Tibial nerve (tissue), 4 donors: ENCODE measurements around the gene MRPL23. TPM values are rescaled to one million over a fixed set of nuclear protein-coding genes. Genes with fewer than 3 reads are reported as not detected.

Experiments
- DNase-seq, 2 donors: peaks; one replicate each; pipeline ENCODE4 v3.0.0-alpha.2; 2019; ENCODE audit warnings: low spot score in 2 of 2
- H3K27ac ChIP-seq, 4 donors: fragments of 200-600 bp; sonication (generic) in 3 of 4; one replicate each; pipeline ENCODE4 v1.5.1; 2017 to 2019; ENCODE audit warnings: mild to moderate bottlenecking in 1 of 4
- H3K27me3 ChIP-seq, 2 donors: fragments of 200-600 bp; sonication (generic) in 1 of 2; one replicate each; pipeline versions ENCODE4 v1.5.1 to v1.6.0; 2017 to 2019
- H3K36me3 ChIP-seq, 3 donors: fragments of 200-600 bp; sonication (generic); one replicate each; pipeline ENCODE4 v1.5.1; 2018 to 2019
- H3K4me1 ChIP-seq, 4 donors: fragments of 200-600 bp; sonication (generic) in 3 of 4; one replicate each; pipeline ENCODE4 v1.5.1; 2017 to 2019
- H3K4me3 ChIP-seq, 4 donors: fragments of 200-600 bp; sonication (generic) in 3 of 4; one replicate each; pipeline ENCODE4 v1.5.1; 2017 to 2019; ENCODE audit warnings: mild to moderate bottlenecking in 1 of 4, moderate library complexity in 1 of 4
- H3K9me3 ChIP-seq, 4 donors: fragments of 200-600 bp; sonication (generic) in 3 of 4; one replicate each; pipeline ENCODE4 v1.5.1; 2017 to 2019
- EP300 ChIP-seq, 2 donors: sonication (generic); formaldehyde crosslinking; IDR thresholded peaks; one replicate each; pipeline ENCODE4 v1.6.1; 2017; ENCODE audit warnings: antibody characterized with exemption in 2 of 2, mild to moderate bottlenecking in 1 of 2
- POLR2A ChIP-seq, 2 donors: fragments of 450-650 bp; IDR thresholded peaks; one replicate each; pipeline ENCODE4 v1.6.1; 2017; ENCODE audit warnings: antibody characterized with exemption in 2 of 2, mild to moderate bottlenecking in 2 of 2, moderate library complexity in 2 of 2
- WGBS, 2 donors: methylation state at CpG; one replicate each; pipeline ENCODE4 v1.1.5; 2018; 5-methylcytosine and 5-hydroxymethylcytosine counted together
- total RNA-seq, 4 donors: library from RNA; depleted of rRNA; stranded (reverse); fragments of >200 nt; gene quantifications; one replicate each; pipeline ENCODE4 v1.1.0, GENCODE V29; 2016
- TF ChIP-seq, protein P1 (sequence below), 5 experiments: fragments of 200-600 bp in 3 of 5; fragments of 450-650 bp in 2 of 5; sonication (generic) in 3 of 5; IDR thresholded peaks; one replicate each; pipeline ENCODE4 v1.5.1; 2016 to 2019; ENCODE audit warnings: antibody characterized with exemption in 5 of 5, mild to moderate bottlenecking in 3 of 5, moderate library complexity in 2 of 5

Gene MRPL23
- total RNA-seq, 4 donors from 2014 or later = 81.9 to 139 (median 136) TPM

DNA sequence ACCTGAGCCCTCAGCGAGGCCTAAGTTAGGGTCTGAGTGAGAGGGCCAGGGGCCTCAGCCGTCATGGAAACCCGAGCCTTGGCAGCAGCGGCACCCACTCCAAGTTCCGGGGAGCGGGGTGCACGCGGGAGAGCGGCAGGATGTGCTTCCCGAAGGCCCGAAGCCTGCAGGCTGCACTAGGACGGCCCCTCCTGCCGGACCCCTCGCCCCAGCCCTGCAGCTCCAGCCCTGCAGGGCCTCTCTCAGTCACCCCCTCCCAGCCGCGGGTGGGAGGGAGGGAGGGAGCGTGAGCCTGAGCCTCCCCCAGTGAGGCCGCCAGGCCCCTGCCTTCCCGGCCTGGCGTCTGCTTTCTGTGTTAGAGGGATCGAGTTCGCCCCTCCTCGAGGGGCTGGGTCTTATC is 22.6 kb downstream of the MRPL23 start:
- Histone ChIP-seq H3K36me3 (no peaks in the 10 kb centered on the region), H3K4me1 (no peaks in the 10 kb centered on the region), H3K9me3 (no peaks in the 10 kb centered on the region), H3K27me3 (no peaks in the 10 kb centered on the region), H3K4me3 (no peak overlapping the region), H3K27ac (no peak overlapping the region)
- WGBS, 2 donors = no CpG with 5 or more reads among the region's 23 CpGs
- DNase-seq = no peak
- TF ChIP-seq POLR2A (IDR thresholded peaks at IDR 0.05) (no peak), EP300 (IDR thresholded peaks at IDR 0.05) (no peak)
- TF ChIP-seq, protein P1, sequence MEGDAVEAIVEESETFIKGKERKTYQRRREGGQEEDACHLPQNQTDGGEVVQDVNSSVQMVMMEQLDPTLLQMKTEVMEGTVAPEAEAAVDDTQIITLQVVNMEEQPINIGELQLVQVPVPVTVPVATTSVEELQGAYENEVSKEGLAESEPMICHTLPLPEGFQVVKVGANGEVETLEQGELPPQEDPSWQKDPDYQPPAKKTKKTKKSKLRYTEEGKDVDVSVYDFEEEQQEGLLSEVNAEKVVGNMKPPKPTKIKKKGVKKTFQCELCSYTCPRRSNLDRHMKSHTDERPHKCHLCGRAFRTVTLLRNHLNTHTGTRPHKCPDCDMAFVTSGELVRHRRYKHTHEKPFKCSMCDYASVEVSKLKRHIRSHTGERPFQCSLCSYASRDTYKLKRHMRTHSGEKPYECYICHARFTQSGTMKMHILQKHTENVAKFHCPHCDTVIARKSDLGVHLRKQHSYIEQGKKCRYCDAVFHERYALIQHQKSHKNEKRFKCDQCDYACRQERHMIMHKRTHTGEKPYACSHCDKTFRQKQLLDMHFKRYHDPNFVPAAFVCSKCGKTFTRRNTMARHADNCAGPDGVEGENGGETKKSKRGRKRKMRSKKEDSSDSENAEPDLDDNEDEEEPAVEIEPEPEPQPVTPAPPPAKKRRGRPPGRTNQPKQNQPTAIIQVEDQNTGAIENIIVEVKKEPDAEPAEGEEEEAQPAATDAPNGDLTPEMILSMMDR (IDR thresholded peaks at IDR 0.05) = no peak

DNA sequence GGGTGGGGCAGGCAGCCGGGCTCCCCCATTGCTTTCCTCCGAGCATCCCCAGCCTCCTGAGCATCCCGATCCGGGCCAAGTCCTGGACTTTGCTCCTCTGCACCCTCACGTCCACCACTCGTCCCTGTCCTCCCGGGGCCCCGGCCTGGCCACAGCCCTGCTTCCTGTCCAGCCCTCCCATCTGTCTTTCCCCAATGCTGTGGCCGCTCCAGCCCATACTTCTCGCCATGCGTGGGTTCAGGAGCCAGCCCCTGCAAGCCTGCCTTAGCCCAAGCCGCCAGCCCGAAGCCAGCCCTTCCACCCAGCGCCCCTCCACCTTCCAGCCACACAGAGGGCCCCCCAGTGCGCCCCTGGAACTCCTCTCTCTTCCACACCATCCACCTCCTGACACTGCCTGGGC is 23.8 kb downstream of the MRPL23 start:
- Histone ChIP-seq H3K36me3 (no peaks in the 10 kb centered on the region), H3K4me3 (no peak overlapping the region), H3K9me3 (no peaks in the 10 kb centered on the region), H3K27me3 (no peaks in the 10 kb centered on the region), H3K4me1 (no peaks in the 10 kb centered on the region), H3K27ac (no peak overlapping the region)
- DNase-seq = no peak
- 82 to 92% methylated on average over 10 to 14 of the region's 15 CpGs for WGBS, 2 donors
- no peak for TF ChIP-seq EP300 (IDR thresholded peaks at IDR 0.05)
- TF ChIP-seq, protein P1 (IDR thresholded peaks at IDR 0.05) = no peak
- no peak for TF ChIP-seq POLR2A (IDR thresholded peaks at IDR 0.05)

DNA sequence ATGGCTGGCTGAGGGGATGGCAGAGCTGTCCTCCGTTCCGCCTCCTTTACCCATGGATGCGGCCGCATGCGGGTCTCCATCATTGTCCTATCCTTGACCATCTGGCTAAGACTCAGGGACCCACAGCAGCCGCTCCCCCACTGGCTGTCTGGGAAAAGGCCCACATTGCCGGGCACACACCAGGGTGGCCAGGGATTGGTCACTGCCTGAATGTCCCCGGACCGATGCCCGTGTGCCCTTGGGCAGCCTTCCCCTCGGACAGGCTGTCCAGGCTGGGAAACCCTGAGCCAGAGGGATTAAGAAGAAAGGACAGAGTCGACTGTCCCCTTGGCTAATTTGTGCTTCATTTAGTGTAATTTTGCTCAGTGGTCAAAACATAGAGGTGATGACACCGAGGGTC is 28.1 kb downstream of the MRPL23 start:
- Histone ChIP-seq H3K27ac (no peak overlapping the region), H3K9me3 (no peaks in the 10 kb centered on the region), H3K4me1 (no peaks in the 10 kb centered on the region), H3K36me3 (no peaks in the 10 kb centered on the region), H3K4me3 (no peak overlapping the region), H3K27me3 (no peaks in the 10 kb centered on the region)
- WGBS, 2 donors = no CpG with 5 or more reads among the region's 13 CpGs
- no peak for DNase-seq
- TF ChIP-seq, protein P1 (IDR thresholded peaks at IDR 0.05) = no peak
- no peak for TF ChIP-seq POLR2A (IDR thresholded peaks at IDR 0.05)
- TF ChIP-seq EP300 (IDR thresholded peaks at IDR 0.05) = no peak

DNA sequence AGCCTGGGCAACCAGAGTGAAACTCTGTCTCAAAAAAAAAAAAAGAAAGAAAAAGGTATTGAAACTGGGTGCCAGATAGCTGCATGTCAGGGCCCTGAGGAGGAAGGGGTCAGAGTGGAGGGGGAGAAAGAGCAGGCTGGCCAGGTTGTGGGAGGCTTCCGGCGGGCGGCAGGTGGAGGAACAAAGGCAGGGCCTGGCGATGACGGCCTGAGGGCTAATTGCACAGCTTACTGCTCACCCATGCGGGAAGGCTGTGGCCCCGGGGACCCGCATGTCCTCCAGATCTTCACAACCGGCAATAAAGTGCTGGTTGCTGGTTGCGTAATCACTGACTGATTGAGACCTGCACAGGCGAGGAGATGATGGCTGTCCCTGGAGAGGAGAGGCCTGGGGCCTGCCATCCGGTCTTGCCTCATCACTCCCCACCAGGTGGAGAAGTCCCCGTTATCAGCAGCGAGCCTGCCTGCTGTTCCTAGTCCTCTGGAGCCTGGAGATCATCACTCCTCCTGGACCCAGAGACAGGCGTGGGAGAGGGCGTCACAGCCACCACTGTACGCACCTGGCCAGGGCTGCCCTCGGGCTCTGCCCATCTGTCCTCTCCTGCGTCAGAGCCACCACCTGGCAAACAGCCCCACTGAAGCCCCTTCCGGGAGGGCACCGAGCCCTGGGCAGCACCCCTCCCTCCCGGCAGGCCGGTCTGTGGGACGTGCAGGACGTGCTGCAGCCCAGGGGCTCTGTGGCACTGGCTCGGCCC is 31.8 kb downstream of the MRPL23 start:
- no CpG with 5 or more reads among the region's 26 CpGs for WGBS, 2 donors
- peak in 1 of 2 donors; percentile 4 for DNase-seq
- H3K27ac ChIP-seq = no peak overlapping the region
- H3K9me3 ChIP-seq = no peaks in the 10 kb centered on the region
- H3K36me3 ChIP-seq = no peaks in the 10 kb centered on the region
- H3K4me1 ChIP-seq = no peaks in the 10 kb centered on the region
- TF ChIP-seq, protein P1 (IDR thresholded peaks at IDR 0.05) = no peak
- TF ChIP-seq EP300 (IDR thresholded peaks at IDR 0.05) (no peak), POLR2A (IDR thresholded peaks at IDR 0.05) (no peak)
- H3K27me3 ChIP-seq = no peaks in the 10 kb centered on the region
- no peak overlapping the region for H3K4me3 ChIP-seq

DNA sequence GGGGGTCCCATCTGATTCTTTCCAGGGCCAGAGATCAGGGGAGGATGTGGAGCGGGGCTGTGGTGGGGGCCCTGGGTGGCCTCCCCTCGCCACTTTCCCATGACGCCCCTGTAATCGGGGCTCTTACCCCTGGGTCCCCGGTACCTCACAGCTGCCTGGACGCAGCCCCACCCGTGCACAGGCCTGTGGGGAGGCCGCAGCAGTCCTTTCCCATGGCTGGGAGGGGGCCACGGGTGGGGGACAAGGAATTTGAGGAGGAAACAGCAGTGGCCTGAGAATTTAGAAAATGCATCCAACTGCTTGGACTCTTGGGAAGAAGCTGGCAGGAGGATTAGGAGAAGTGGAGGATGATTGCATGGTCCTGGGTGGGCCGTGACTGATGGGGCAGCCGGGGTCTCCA is 32.5 kb downstream of the MRPL23 start:
- H3K4me3 ChIP-seq = no peak overlapping the region
- H3K27ac ChIP-seq = no peak overlapping the region
- no peaks in the 10 kb centered on the region for H3K9me3 ChIP-seq
- TF ChIP-seq POLR2A (IDR thresholded peaks at IDR 0.05) (no peak), EP300 (IDR thresholded peaks at IDR 0.05) (no peak)
- TF ChIP-seq, protein P1 (IDR thresholded peaks at IDR 0.05) = no peak
- WGBS, 2 donors = no CpG with 5 or more reads among the region's 11 CpGs
- no peaks in the 10 kb centered on the region for H3K27me3 ChIP-seq
- H3K36me3 ChIP-seq = no peaks in the 10 kb centered on the region
- DNase-seq = no peak
- H3K4me1 ChIP-seq = no peaks in the 10 kb centered on the region
